Measurements from ENCODE around the gene SNAPC2.

DNA sequence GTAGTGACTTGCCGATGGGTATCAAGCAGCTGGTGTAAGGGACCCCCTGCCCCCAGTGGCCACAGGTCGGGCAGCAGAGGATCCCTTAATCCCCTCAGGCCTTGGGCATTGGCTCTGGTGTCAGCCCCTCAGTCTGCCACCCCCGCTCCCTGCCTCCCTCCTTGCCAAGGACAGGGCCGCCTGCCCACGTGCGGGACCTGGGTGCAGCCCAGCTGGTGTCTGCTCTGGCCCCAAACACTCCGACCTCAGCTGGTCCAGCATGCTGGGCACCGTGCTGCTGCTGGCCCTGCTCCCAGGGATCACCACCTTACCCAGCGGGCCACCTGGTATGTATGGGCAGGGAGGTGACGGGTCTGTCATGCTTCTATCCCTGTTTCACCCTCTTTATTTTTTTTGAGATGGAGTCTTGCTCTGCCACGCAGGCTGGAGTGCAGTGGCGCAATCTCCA lies 5.5 kb upstream of the SNAPC2 start, which contains the start of gene TGFBR3L:
- TF ChIP-seq, protein P1, sequence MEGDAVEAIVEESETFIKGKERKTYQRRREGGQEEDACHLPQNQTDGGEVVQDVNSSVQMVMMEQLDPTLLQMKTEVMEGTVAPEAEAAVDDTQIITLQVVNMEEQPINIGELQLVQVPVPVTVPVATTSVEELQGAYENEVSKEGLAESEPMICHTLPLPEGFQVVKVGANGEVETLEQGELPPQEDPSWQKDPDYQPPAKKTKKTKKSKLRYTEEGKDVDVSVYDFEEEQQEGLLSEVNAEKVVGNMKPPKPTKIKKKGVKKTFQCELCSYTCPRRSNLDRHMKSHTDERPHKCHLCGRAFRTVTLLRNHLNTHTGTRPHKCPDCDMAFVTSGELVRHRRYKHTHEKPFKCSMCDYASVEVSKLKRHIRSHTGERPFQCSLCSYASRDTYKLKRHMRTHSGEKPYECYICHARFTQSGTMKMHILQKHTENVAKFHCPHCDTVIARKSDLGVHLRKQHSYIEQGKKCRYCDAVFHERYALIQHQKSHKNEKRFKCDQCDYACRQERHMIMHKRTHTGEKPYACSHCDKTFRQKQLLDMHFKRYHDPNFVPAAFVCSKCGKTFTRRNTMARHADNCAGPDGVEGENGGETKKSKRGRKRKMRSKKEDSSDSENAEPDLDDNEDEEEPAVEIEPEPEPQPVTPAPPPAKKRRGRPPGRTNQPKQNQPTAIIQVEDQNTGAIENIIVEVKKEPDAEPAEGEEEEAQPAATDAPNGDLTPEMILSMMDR (IDR thresholded peaks at IDR 0.05; ENCODE audit: insufficient read depth, low read depth, low read length), result no peak
- TF ChIP-seq EZH2 (IDR thresholded peaks at IDR 0.05; ENCODE audit: insufficient read depth, low read length), result no peak

Measured in astrocyte (in vitro differentiated cells and primary cell).